Vagina (tissue), 2 donors: ENCODE results near the gene ABCF2.

Experiments used
- CTCF ChIP-seq, 3 experiments: fragments of 450-650 bp in 2 of 3; fragments of 200-600 bp in 1 of 3; sonication (generic) in 1 of 3; IDR thresholded peaks; one replicate each; pipeline ENCODE4 v1.5.1; 2017 to 2019; ENCODE audit warnings: antibody characterized with exemption in 3 of 3, mild to moderate bottlenecking in 2 of 3, moderate library complexity in 2 of 3
- POLR2A ChIP-seq, 2 donors: fragments of 450-650 bp; IDR thresholded peaks; one replicate each; pipeline ENCODE4 v1.6.1; 2017; ENCODE audit warnings: antibody characterized with exemption in 2 of 2, mild to moderate bottlenecking in 2 of 2, moderate library complexity in 2 of 2
- POLR2AphosphoS5 ChIP-seq, 2 donors: sonication (generic); formaldehyde crosslinking; IDR thresholded peaks; one replicate each; pipeline ENCODE4 v1.9.0; 2017; ENCODE audit warnings: antibody characterized with exemption in 2 of 2, mild to moderate bottlenecking in 2 of 2, low read depth in 1 of 2; ENCODE audit not compliant: insufficient read depth in 1 of 2

GRCh38 chr7:151272877-151273276 is 45.9 kb upstream of the ABCF2 start:
- TF ChIP-seq CTCF (IDR thresholded peaks at IDR 0.05), result no peak
- TF ChIP-seq POLR2AphosphoS5 (IDR thresholded peaks at IDR 0.05; ENCODE audit: insufficient read depth in 1 of 2, low read depth in 1 of 2), result no peak
- TF ChIP-seq POLR2A (IDR thresholded peaks at IDR 0.05), result no peak
